K562 (cell line): ENCODE data around the gene RAI14. TPM values are rescaled to one million over a fixed set of nuclear protein-coding genes. Genes with fewer than 3 reads are reported as not detected.

Source experiments
- E2F3 ChIP-seq: fragments of 250-450 bp; sonication (Bioruptor Pico); IDR thresholded peaks from 2 replicates; pipeline ENCODE4 v1.4.0; 2020; ENCODE audit warnings: mild to moderate bottlenecking
- ELF2 ChIP-seq: fragments of 250-450 bp; sonication (Bioruptor Pico); IDR thresholded peaks from 2 replicates; pipeline ENCODE4 v1.5.0; 2021; ENCODE audit warnings: mild to moderate bottlenecking
- HMG20A ChIP-seq: fragments of 450-650 bp; formaldehyde crosslinking; conservative IDR thresholded peaks from 2 replicates; pipeline ENCODE4 v1.4.0; 2020; ENCODE audit warnings: mild to moderate bottlenecking, mixed read lengths
- ID3 ChIP-seq, 2 experiments: fragments of 250-450 bp in 1 of 2; fragments of 450-650 bp in 1 of 2; sonication (Bioruptor Pico) in 1 of 2; IDR thresholded peaks; 2 replicates each; pipeline versions ENCODE4 v1.6.1 to v1.8.0; 2016 to 2021; ENCODE audit warnings: mild to moderate bottlenecking in 2 of 2, moderate library complexity in 2 of 2, missing compliant biosample characterization in 1 of 2, missing genetic modification characterization in 1 of 2
- ILF3 ChIP-seq: fragments of 450-650 bp; IDR thresholded peaks from 2 replicates; pipeline ENCODE4 v1.6.1; 2018; ENCODE audit warnings: antibody characterized with exemption, mild to moderate bottlenecking, moderate library complexity, borderline replicate concordance
- MAZ ChIP-seq, 2 experiments: fragments of 450-650 bp in 1 of 2; sonication (generic) in 1 of 2; formaldehyde crosslinking; IDR thresholded peaks in 1 of 2; conservative IDR thresholded peaks in 1 of 2; 2 replicates each; pipeline versions ENCODE4 v1.4.0 to v1.5.0; 2020; ENCODE audit warnings: mild to moderate bottlenecking in 1 of 2, missing genetic modification reagents in 1 of 2
- NR2C2 ChIP-seq, 2 experiments: fragments of 200-800 bp in 1 of 2; sonication (Bioruptor generic) in 1 of 2; sonication (generic) in 1 of 2; formaldehyde crosslinking in 1 of 2; IDR thresholded peaks; 2 replicates each; pipeline versions ENCODE4 v1.6.1 to v1.8.0; 2016 to 2022; ENCODE audit warnings: mild to moderate bottlenecking in 1 of 2, missing compliant biosample characterization in 1 of 2, missing genetic modification characterization in 1 of 2, missing genetic modification reagents in 1 of 2
- POLR3A ChIP-seq: IDR thresholded peaks from 2 replicates; pipeline ENCODE4 v1.6.1; 2011; ENCODE audit warnings: borderline replicate concordance, mild to moderate bottlenecking, moderate library complexity; ENCODE audit not compliant: insufficient read length, insufficient read depth; ENCODE audit errors: extremely low read depth
- TAF1 ChIP-seq: IDR thresholded peaks from 2 replicates; pipeline ENCODE4 v1.6.1; 2011; ENCODE audit warnings: mild to moderate bottlenecking, low read length, moderate library complexity; ENCODE audit not compliant: insufficient read depth, control insufficient read depth, severe bottlenecking; ENCODE audit errors: extremely low read depth
- TFAP4 ChIP-seq: sonication (generic); formaldehyde crosslinking; IDR thresholded peaks from 2 replicates; pipeline ENCODE4 v1.8.0; 2022; ENCODE audit warnings: missing genetic modification reagents, mild to moderate bottlenecking, moderate library complexity, borderline replicate concordance
- ZBTB33 ChIP-seq: sonication (generic); formaldehyde crosslinking; IDR thresholded peaks from 2 replicates; pipeline ENCODE4 v1.8.1; 2023; ENCODE audit warnings: mild to moderate bottlenecking, missing genetic modification reagents
- ZFP36 ChIP-seq: fragments of 150-350 bp; IDR thresholded peaks from 2 replicates; pipeline ENCODE4 v1.6.1; 2018; ENCODE audit warnings: low read length, low read depth; ENCODE audit not compliant: partially characterized antibody
- ZNF592 ChIP-seq: fragments of 450-650 bp; IDR thresholded peaks from 2 replicates; pipeline ENCODE4 v1.6.1; 2017; ENCODE audit warnings: antibody characterized with exemption, mild to moderate bottlenecking
- ZNF717 ChIP-seq: fragments of 250-450 bp; sonication (Bioruptor Pico); IDR thresholded peaks from 2 replicates; pipeline ENCODE4 v1.5.0; 2021
- polyA plus RNA-seq, 8 experiments: library from polyadenylated mRNA; depleted of rRNA in 4 of 8; stranded (reverse) in 5 of 8; unstranded in 3 of 8; fragments of >200 nt; fragmentation: Nextera tagmentation in 2 of 8; fragmentation: Illumina TruSeq in 1 of 8; extraction: Ambion mirVana in 2 of 8; extraction: Trizol in 1 of 8; gene quantifications; 2 replicates each; pipeline versions ENCODE4 v1.2.1 to v1.2.3, GENCODE V29; 2011 to 2014; ENCODE audit warnings: inconsistent platforms in 1 of 8, missing spikeins in 1 of 8
- total RNA-seq, 7 experiments: library from RNA; depleted of rRNA in 6 of 7; stranded (reverse); fragments of >200 nt in 6 of 7; fragmentation: Illumina TruSeq in 2 of 7; extraction: Trizol in 2 of 7; gene quantifications; 2 replicates each; pipeline versions ENCODE4 v1.2.1 to v1.2.3, GENCODE V29; 2011 to 2021; ENCODE audit warnings: low replicate concordance in 1 of 7
- TF ChIP-seq, protein P1 (sequence below): fragments of 200-800 bp; sonication (Bioruptor generic); IDR thresholded peaks from 2 replicates; pipeline ENCODE4 v1.6.1; 2017; ENCODE audit warnings: missing genetic modification characterization, missing compliant biosample characterization

The RAI14 gene
- total and polyA plus RNA-seq, 9 of the 15 experiments (the other 6 are each of a cell fraction or from before 2014, with no cell fraction given) = 11.3 to 82.5 (median 34.8) TPM

DNA sequence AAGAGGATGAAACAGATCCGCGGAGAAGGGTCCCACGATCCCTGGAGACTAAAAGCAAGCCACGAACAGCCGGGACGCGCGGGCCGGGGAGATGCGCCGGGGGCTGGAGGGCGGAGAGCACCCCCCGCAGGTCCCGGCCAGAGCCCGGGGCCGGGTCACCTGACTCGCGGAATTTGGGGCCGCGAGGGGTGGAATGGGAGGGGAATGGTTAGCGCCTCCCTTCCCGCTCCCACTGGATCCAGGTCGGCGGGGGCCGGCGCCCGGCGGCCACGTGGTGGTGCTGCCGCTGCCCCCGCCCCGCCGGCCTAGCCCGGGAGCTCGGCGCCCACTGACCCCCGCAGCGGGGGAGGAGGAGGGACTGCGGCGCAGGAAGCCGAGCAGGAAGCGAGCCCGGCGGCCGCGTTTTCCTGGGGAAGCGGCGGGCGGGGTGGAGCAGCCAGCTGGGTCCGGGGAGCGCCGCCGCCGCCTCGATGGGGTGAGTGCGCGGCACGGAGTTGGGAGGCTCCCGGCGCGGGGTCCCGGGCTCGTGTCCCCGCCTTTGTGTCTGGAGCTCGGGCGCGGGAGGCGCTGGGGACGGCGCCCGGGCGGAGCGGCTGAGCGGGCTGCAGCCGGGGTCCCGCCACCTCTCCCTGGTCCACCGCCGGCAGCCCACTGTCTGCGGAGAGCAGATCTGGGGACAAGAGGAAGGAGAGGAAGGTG, at the start of gene RAI14 (continued):
- no peak for TF ChIP-seq ID3 (CRISPR knock-in tag; IDR thresholded peaks at IDR 0.05)
- TF ChIP-seq ID3 (tag; IDR thresholded peaks at IDR 0.05) = 0 out of 2 replicates have a peak, but pooled peaks have one; percentile 62
- TF ChIP-seq TAF1 = peak; percentile 57
- TF ChIP-seq E2F3 = 0 out of 2 replicates have a peak, but pooled peaks have one; percentile 71
- TF ChIP-seq ELF2 (CRISPR knock-in tag) = no peak
- TF ChIP-seq, protein P1, sequence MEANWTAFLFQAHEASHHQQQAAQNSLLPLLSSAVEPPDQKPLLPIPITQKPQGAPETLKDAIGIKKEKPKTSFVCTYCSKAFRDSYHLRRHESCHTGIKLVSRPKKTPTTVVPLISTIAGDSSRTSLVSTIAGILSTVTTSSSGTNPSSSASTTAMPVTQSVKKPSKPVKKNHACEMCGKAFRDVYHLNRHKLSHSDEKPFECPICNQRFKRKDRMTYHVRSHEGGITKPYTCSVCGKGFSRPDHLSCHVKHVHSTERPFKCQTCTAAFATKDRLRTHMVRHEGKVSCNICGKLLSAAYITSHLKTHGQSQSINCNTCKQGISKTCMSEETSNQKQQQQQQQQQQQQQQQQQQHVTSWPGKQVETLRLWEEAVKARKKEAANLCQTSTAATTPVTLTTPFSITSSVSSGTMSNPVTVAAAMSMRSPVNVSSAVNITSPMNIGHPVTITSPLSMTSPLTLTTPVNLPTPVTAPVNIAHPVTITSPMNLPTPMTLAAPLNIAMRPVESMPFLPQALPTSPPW (CRISPR knock-in tag) = peak; percentile 92
- TF ChIP-seq NR2C2 (CRISPR knock-in tag; IDR thresholded peaks at IDR 0.05) = 0 out of 2 replicates have a peak, but pooled peaks have one; percentile 47
- peak; percentile 71 for TF ChIP-seq NR2C2 (tag; IDR thresholded peaks at IDR 0.05)
- no peak for TF ChIP-seq POLR3A
- peak; percentile 16; the same call in 1 of the 2 replicates for TF ChIP-seq ILF3
- TF ChIP-seq ZNF717 (CRISPR knock-in tag) = no peak
- TF ChIP-seq MAZ (CRISPR knock-in tag; conservative IDR thresholded peaks at IDR 0.05 in 1 of 2, IDR thresholded peaks at IDR 0.05 in 1 of 2) = peak in 1 of 2 experiments; percentile 99
- TF ChIP-seq ZBTB33 (CRISPR knock-in tag) = peak; percentile 19; the same call in 1 of the 2 replicates
- no peak for TF ChIP-seq HMG20A (CRISPR knock-in tag)
- peak; percentile 87 for TF ChIP-seq TFAP4 (CRISPR knock-in tag)
- no peak for TF ChIP-seq ZFP36
- TF ChIP-seq ZNF592 = peak; percentile 76; the same call in 1 of the 2 replicates
